K562 (cell line): Measurements from ENCODE around the gene MLKL. TPM values are rescaled to one million over a fixed set of nuclear protein-coding genes. Genes with fewer than 3 reads are reported as not detected.

Source experiments
- CHD7 ChIP-seq: fragments of 200-600 bp; sonication (generic); IDR thresholded peaks from one replicate; pipeline ENCODE4 v1.6.1; 2012; ENCODE audit warnings: mild to moderate bottlenecking, low read depth, low read length, inconsistent platforms
- DNMT1 ChIP-seq: fragments of 450-650 bp; IDR thresholded peaks from 2 replicates; pipeline ENCODE4 v1.6.1; 2016; ENCODE audit warnings: antibody characterized with exemption, mild to moderate bottlenecking
- EHMT2 ChIP-seq: fragments of 450-650 bp; IDR thresholded peaks from 2 replicates; pipeline ENCODE4 v1.6.1; 2018; ENCODE audit warnings: antibody characterized with exemption
- FOXK2 ChIP-seq, 2 experiments: fragments of 450-650 bp; IDR thresholded peaks in 1 of 2; conservative IDR thresholded peaks in 1 of 2; 2 replicates each; pipeline ENCODE4 v1.6.1; 2016; ENCODE audit warnings: low read depth in 2 of 2, mild to moderate bottlenecking in 1 of 2
- HSF4 ChIP-seq: fragments of 250-450 bp; sonication (Bioruptor Pico); IDR thresholded peaks from 2 replicates; pipeline ENCODE4 v2.1.2; 2022; ENCODE audit warnings: mild to moderate bottlenecking, moderate library complexity, borderline replicate concordance
- JUNB ChIP-seq: fragments of 450-650 bp; formaldehyde crosslinking; conservative IDR thresholded peaks from 2 replicates; pipeline ENCODE4 v1.4.0; 2020; ENCODE audit warnings: mild to moderate bottlenecking
- KAT8 ChIP-seq: fragments of 450-650 bp; IDR thresholded peaks from 2 replicates; pipeline ENCODE4 v1.6.1; 2016; ENCODE audit warnings: low read depth, mild to moderate bottlenecking
- MIER1 ChIP-seq: fragments of 450-650 bp; IDR thresholded peaks from 2 replicates; pipeline ENCODE4 v1.6.1; 2016; ENCODE audit warnings: antibody characterized with exemption, mild to moderate bottlenecking, low read depth
- PTTG1 ChIP-seq: fragments of 450-650 bp; IDR thresholded peaks from 2 replicates; pipeline ENCODE4 v1.6.1; 2016; ENCODE audit warnings: low read depth, mild to moderate bottlenecking, missing genetic modification characterization, missing compliant biosample characterization
- RNF2 ChIP-seq: sonication (generic); IDR thresholded peaks from 2 replicates; pipeline ENCODE4 v1.6.1; 2016
- TCF7L2 ChIP-seq: fragments of 150-350 bp; IDR thresholded peaks from 2 replicates; pipeline ENCODE4 v1.6.1; 2016; ENCODE audit warnings: low read depth, mild to moderate bottlenecking, low read length, moderate library complexity
- TGIF2 ChIP-seq: sonication (generic); formaldehyde crosslinking; IDR thresholded peaks from 2 replicates; pipeline ENCODE4 v1.8.1; 2022; ENCODE audit warnings: mild to moderate bottlenecking, missing genetic modification reagents, moderate library complexity
- ZBTB34 ChIP-seq: fragments of 250-450 bp; sonication (Bioruptor Pico); IDR thresholded peaks from 2 replicates; pipeline ENCODE4 v1.8.0; 2021; ENCODE audit warnings: mild to moderate bottlenecking, moderate library complexity
- polyA plus RNA-seq, 8 experiments: library from polyadenylated mRNA; depleted of rRNA in 4 of 8; stranded (reverse) in 5 of 8; unstranded in 3 of 8; fragments of >200 nt; fragmentation: Nextera tagmentation in 2 of 8; fragmentation: Illumina TruSeq in 1 of 8; extraction: Ambion mirVana in 2 of 8; extraction: Trizol in 1 of 8; gene quantifications; 2 replicates each; pipeline versions ENCODE4 v1.2.1 to v1.2.3, GENCODE V29; 2011 to 2014; ENCODE audit warnings: inconsistent platforms in 1 of 8, missing spikeins in 1 of 8
- total RNA-seq, 7 experiments: library from RNA; depleted of rRNA in 6 of 7; stranded (reverse); fragments of >200 nt in 6 of 7; fragmentation: Illumina TruSeq in 2 of 7; extraction: Trizol in 2 of 7; gene quantifications; 2 replicates each; pipeline versions ENCODE4 v1.2.1 to v1.2.3, GENCODE V29; 2011 to 2021; ENCODE audit warnings: low replicate concordance in 1 of 7
- TF ChIP-seq, protein P1 (sequence below): sonication (generic); formaldehyde crosslinking; IDR thresholded peaks from 2 replicates; pipeline ENCODE4 v1.8.0; 2022; ENCODE audit warnings: mild to moderate bottlenecking, missing genetic modification reagents

Gene MLKL
- total and polyA plus RNA-seq, 9 of the 15 experiments (the other 6 are each of a cell fraction or from before 2014, with no cell fraction given): 1.6 to 6.1 (median 4.8) TPM

DNA sequence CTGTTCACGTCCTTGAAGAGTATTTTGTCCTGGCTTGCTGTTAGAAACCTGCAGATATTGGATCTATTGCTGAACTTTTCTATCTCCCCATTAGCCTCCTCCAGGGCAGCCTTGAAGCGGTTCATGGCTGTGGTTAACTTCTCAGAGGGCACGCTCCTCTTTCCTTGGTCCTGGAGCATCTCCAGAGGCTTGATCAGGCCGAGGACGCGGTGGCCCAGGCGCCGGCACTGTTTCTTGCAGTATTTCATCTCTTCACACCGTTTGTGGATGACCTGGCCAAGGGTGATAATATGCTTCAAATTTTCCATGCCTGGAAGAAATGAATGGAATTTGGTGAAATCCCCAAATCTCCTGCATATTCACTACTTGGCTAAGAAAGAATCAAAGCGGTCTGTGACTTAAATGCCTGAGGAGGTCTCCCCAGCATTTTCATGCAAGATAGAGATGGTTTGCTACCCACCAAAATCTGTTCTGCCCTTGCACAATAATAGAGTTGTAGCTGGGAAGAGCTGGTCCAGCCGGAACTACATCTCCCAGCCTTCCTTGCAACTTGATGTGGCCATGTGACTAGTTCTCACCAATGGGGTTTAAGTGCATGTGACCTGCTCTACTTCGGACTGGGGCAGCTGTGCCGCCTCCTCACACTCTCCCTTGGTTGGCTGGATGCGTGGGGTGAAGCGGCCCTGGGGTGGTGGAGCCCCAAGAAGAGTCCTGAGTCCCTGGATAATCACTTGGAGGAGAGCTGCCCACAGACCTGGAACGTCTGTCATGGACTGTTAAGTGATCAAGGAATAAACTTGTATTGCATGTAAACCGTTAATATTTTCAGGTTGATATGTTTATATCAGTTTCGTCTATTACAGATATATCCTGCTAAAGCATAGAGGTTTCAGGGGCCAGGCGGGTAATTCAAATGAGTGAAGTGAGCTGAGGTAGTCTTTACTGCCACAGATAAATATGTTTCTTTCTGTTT is 4.9 kb downstream of the MLKL start (continued):
- TF ChIP-seq, protein P1, sequence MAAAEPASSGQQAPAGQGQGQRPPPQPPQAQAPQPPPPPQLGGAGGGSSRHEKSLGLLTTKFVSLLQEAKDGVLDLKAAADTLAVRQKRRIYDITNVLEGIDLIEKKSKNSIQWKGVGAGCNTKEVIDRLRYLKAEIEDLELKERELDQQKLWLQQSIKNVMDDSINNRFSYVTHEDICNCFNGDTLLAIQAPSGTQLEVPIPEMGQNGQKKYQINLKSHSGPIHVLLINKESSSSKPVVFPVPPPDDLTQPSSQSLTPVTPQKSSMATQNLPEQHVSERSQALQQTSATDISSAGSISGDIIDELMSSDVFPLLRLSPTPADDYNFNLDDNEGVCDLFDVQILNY: no peak
- TF ChIP-seq JUNB (CRISPR knock-in tag) (no peak), TCF7L2 (no peak), CHD7 (no peak), TGIF2 (CRISPR knock-in tag) (no peak), PTTG1 (no peak), EHMT2 (no peak), HSF4 (CRISPR knock-in tag) (no peak), KAT8 (no peak), MIER1 (no peak), RNF2 (no peak), DNMT1 (no peak), FOXK2 (conservative IDR thresholded peaks at IDR 0.05 in 1 of 2, IDR thresholded peaks at IDR 0.05 in 1 of 2; ENCODE audit: low read depth in 2 of 2) (0 out of 4 replicates have a peak, but pooled peaks of 1 of the 2 experiments have one; percentile 31), ZBTB34 (CRISPR knock-in tag) (no peak)
